ENCODE measurements around the gene PVR. TPM values are rescaled to one million over a fixed set of nuclear protein-coding genes. Genes with fewer than 3 reads are reported as not detected.

PVR gene
- total and polyA plus RNA-seq, 2 of the 4 experiments (the other 2 are of a cell fraction), result 106 to 122 TPM

- H3K18ac ChIP-seq (ENCODE audit: low read depth, low read length), result no peak overlapping the region
- H4K5ac ChIP-seq (ENCODE audit: low read depth, low read length), result no peak overlapping the region
- TF ChIP-seq, protein P1, sequence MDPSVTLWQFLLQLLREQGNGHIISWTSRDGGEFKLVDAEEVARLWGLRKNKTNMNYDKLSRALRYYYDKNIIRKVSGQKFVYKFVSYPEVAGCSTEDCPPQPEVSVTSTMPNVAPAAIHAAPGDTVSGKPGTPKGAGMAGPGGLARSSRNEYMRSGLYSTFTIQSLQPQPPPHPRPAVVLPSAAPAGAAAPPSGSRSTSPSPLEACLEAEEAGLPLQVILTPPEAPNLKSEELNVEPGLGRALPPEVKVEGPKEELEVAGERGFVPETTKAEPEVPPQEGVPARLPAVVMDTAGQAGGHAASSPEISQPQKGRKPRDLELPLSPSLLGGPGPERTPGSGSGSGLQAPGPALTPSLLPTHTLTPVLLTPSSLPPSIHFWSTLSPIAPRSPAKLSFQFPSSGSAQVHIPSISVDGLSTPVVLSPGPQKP (IDR thresholded peaks at IDR 0.05; ENCODE audit: borderline replicate concordance, low read depth, low read length), result no peak
- no peak for TF ChIP-seq RAD21 (IDR thresholded peaks at IDR 0.05; ENCODE audit: low read length)
- TF ChIP-seq MAFK (IDR thresholded peaks at IDR 0.05; ENCODE audit: low read depth, low read length), result no peak
- TF ChIP-seq CEBPB (IDR thresholded peaks at IDR 0.05; ENCODE audit: low read depth, low read length), result no peak
- TF ChIP-seq FOS (IDR thresholded peaks at IDR 0.05; ENCODE audit: low read depth, low read length), result no peak
- TF ChIP-seq RFX5 (IDR thresholded peaks at IDR 0.05; ENCODE audit: low read depth, low read length), result no peak
- no peak for TF ChIP-seq BHLHE40 (IDR thresholded peaks at IDR 0.05; ENCODE audit: low read depth, low read length)
- TF ChIP-seq POLR2A (IDR thresholded peaks at IDR 0.05; ENCODE audit: low read depth, low read length), result no peak
- H3K4me3 ChIP-seq (ENCODE audit: insufficient read depth, low read depth, low read length), result no peak overlapping the region
- H2AK5ac ChIP-seq (ENCODE audit: low read depth, low read length), result peak overlapping the region; percentile 28; the same call in 1 of the 2 replicates
- peaks cover 20% of the 10 kb centered on the region for H4K20me1 ChIP-seq (ENCODE audit: insufficient read depth, low read length)
- no peaks in the 10 kb centered on the region for H3K27me3 ChIP-seq (ENCODE audit: control insufficient read depth, insufficient read depth, low read length)
- H2AK9ac ChIP-seq (replicated peaks; ENCODE audit: low read depth, low read length, poor library complexity), result no peak overlapping the region
- no peak overlapping the region for H2BK5ac ChIP-seq (ENCODE audit: low read depth, low read length, poor library complexity, severe bottlenecking)
- WGBS, 2 experiments (ENCODE audit: extremely low coverage in 2 of 2, insufficient read length in 1 of 2), result 100% methylated on average over 2 of the region's 9 CpGs; no CpG with 5 or more reads in 1 of the 2 experiments
- H3K36me3 ChIP-seq (ENCODE audit: control insufficient read depth, insufficient read depth, low read length), result peaks cover 5% of the 10 kb centered on the region; the same call in 1 of the 2 replicates
- peaks cover 13 to 31% of the 10 kb centered on the region in 2 experiments for H3K79me1 ChIP-seq (ENCODE audit: low read depth in 1 of 2, low read length in 2 of 2)
- H3K9ac ChIP-seq (ENCODE audit: low read depth, low read length), result no peak overlapping the region
- in situ Hi-C loops (cut with MboI; ENCODE audit: low sequenced_read_pairs), result no loop called here
- peaks cover 14% of the 10 kb centered on the region for H3K9me1 ChIP-seq (ENCODE audit: insufficient read depth, low read length)
- H2BK20ac ChIP-seq (ENCODE audit: low read depth, low read length), result no peak overlapping the region
- no peak overlapping the region for H3K4ac ChIP-seq (ENCODE audit: low read depth, low read length)
- H3K27ac ChIP-seq (ENCODE audit: insufficient read depth, low read length), result no peak overlapping the region
- H2AFZ ChIP-seq (replicated peaks; ENCODE audit: low read length, poor library complexity), result no peak overlapping the region
- H3K23ac ChIP-seq (ENCODE audit: low read depth, low read length), result no peak overlapping the region
- no peak overlapping the region for H3K56ac ChIP-seq (ENCODE audit: extremely low read depth, insufficient read depth, low read length)
- no TSS peak for BruUV-seq (replicated peaks)
- intact Hi-C loops (cut with micrococcal nuclease), result loop anchor here (5.0 kb wide), 1 partner anchor 39 kb away; no protein-coding TSS in a partner anchor
- no peak for ATAC-seq (ENCODE audit: low read depth)
- peaks cover 3% of the 10 kb centered on the region; the same call in 1 of the 2 replicates for H3K4me1 ChIP-seq (ENCODE audit: control insufficient read depth, insufficient read depth, low read length)
- no peak overlapping the region; the same call in 2 of the 3 replicates for H2BK15ac ChIP-seq (ENCODE audit: low read depth, low read length)
- CTCF ChIA-PET, result no interaction called here
- no peak overlapping the region for H2BK120ac ChIP-seq (ENCODE audit: low read depth, low read length)
- no peaks in the 10 kb centered on the region for H3K9me3 ChIP-seq (ENCODE audit: control insufficient read depth, insufficient read depth, low read length)
- POLR2A ChIA-PET (ENCODE audit: unreplicated experiment), result no interaction called here
- no peak overlapping the region for H4K8ac ChIP-seq (ENCODE audit: low read depth in 2 of 2, low read length in 2 of 2)
- no peak overlapping the region for H4K91ac ChIP-seq (ENCODE audit: insufficient read depth, low read depth, low read length)
- no peak for DNase-seq
- H3K14ac ChIP-seq (replicated peaks; ENCODE audit: low read depth, low read length), result no peak overlapping the region; the same call in 1 of the 2 replicates
- no peak overlapping the region for H3K4me2 ChIP-seq (ENCODE audit: low read depth, low read length)
- dilution Hi-C loops (cut with HindIII; ENCODE audit: low sequenced_read_pairs, unreplicated experiment), result no loop called here
These were observed 2.0 kb upstream of the PVR start for GRCh38 chr19:44641501-44642265.
